RWPE1 (cell line): ENCODE measurements around the gene RTF1.
"Not testable (repeated sequence)": the region's sequence is repeated elsewhere in the genome, so short reads cannot be mapped to it uniquely, and the experiment has no call there.

Experiments
- CTCF ChIA-PET: fragments of 350-600 bp; sonication (Branson Sonifier 250); formaldehyde crosslinking; extraction: SDS; loops from one replicate; lab custom pipeline; 2021; lab: Yijun Ruan, JAX
- POLR2A ChIA-PET: fragments of 400-600 bp; formaldehyde crosslinking; extraction: SDS; loops from one replicate; lab custom pipeline; 2020; ENCODE audit warnings: antibody characterized with exemption; ENCODE audit not compliant: low non-redundant PET; lab: Yijun Ruan, JAX
- DNase-seq: peaks from one replicate; pipeline ENCODE4 v3.0.0; 2012; ENCODE audit warnings: low spot score
- H3K27ac ChIP-seq: fragments of 450-650 bp; 2 replicates; pipeline ENCODE4 v1.5.1; 2017
- TF ChIP-seq, protein P1 (sequence below): fragments of 450-650 bp; conservative IDR thresholded peaks from 2 replicates; pipeline ENCODE4 v1.5.1; 2017; ENCODE audit warnings: low read depth, mild to moderate bottlenecking

RTF1 gene

GRCh38 chr15:41445399-41445798 is 28.5 kb downstream of the RTF1 start:
- no peak for DNase-seq
- H3K27ac ChIP-seq, result no peak overlapping the region
- ChIA-PET POLR2A (no interaction called here), CTCF (interaction anchor here (0.5 to 0.7 kb wide), 3 partner anchors 172 to 838 kb away, joined by 3 to 9 read pairs (median 4); no protein-coding TSS in a partner anchor)
- TF ChIP-seq, protein P1, sequence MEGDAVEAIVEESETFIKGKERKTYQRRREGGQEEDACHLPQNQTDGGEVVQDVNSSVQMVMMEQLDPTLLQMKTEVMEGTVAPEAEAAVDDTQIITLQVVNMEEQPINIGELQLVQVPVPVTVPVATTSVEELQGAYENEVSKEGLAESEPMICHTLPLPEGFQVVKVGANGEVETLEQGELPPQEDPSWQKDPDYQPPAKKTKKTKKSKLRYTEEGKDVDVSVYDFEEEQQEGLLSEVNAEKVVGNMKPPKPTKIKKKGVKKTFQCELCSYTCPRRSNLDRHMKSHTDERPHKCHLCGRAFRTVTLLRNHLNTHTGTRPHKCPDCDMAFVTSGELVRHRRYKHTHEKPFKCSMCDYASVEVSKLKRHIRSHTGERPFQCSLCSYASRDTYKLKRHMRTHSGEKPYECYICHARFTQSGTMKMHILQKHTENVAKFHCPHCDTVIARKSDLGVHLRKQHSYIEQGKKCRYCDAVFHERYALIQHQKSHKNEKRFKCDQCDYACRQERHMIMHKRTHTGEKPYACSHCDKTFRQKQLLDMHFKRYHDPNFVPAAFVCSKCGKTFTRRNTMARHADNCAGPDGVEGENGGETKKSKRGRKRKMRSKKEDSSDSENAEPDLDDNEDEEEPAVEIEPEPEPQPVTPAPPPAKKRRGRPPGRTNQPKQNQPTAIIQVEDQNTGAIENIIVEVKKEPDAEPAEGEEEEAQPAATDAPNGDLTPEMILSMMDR, result no peak

DNA sequence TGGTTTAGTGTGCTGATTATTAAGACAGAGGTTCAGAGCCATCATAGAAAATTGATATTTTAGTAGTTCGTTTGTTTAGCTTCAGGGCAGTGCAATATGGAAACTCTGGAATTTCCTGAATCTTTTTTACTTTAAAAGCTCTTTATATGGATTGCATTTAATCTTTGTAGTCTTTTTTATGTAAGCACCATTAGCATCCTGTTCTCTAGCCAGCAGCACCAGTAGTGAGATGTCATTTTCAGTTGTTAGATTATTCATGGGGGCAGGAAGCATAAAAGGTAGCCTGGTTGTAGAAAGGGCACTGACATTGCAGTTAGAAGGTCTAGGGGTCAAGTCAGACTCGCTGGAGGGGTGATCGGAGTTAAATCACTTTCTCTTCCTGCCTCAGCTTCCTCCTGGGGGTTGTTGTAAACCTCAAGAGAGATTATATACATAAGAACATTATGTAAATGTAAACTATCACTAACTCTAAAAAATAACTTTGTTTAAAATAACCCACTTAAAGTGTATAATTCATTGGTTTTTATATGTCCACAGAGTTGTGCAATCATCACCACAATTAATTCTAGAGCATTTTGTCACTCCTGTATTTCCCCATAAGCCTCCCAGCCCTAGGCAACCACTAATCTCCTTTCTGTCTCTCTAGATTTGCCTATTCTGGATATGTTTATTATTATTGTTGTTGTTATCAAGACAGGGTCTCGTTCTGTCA is 45.3 kb downstream of the RTF1 start:
- DNase-seq, result no peak
- POLR2A ChIA-PET, result no interaction called here
- CTCF ChIA-PET, result interaction anchor here (0.5 kb wide), 1 partner anchor 350 kb away, joined by 3 read pairs; no protein-coding TSS in a partner anchor
- H3K27ac ChIP-seq, result no peak overlapping the region
- TF ChIP-seq, protein P1, result no peak

DNA sequence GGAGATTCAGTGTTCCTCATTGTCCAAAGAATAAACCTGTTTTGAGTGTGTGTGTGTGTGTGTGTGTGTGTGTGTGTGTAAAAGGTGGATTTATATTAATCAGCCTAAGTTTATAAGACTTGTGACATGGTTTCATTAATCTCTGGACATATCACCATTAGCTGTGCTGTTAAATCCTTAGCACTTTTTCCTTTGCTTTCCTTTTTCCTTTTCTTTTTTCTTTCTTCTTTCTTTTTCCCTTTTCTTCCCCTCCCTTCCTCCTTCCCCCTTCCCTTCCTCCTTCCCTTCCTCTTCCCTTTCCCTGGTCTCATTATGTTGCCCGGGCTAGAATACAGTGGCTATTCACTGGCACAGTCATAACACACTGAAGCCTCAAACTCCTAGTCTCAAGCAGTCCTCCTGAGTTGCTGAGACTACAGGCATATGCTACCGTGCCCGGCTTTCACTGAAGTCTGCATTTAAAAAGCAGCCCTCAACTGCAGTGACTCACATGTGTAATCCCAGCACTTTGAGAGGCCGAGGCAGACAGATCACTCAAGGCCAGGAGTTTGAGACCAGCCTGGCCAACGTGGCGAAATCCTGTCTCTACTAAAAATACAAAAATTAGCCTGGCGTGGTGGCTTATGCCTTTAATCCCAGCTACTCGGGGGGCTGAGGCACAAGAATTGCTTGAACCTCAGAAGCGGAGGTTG is 48.1 kb downstream of the RTF1 start:
- CTCF ChIA-PET, result interaction anchor here (0.6 to 1.9 kb wide), 19 partner anchors 10 to 121 kb away, joined by 3 to 18 read pairs (median 5); no protein-coding TSS in a partner anchor
- POLR2A ChIA-PET, result no interaction called here

DNA sequence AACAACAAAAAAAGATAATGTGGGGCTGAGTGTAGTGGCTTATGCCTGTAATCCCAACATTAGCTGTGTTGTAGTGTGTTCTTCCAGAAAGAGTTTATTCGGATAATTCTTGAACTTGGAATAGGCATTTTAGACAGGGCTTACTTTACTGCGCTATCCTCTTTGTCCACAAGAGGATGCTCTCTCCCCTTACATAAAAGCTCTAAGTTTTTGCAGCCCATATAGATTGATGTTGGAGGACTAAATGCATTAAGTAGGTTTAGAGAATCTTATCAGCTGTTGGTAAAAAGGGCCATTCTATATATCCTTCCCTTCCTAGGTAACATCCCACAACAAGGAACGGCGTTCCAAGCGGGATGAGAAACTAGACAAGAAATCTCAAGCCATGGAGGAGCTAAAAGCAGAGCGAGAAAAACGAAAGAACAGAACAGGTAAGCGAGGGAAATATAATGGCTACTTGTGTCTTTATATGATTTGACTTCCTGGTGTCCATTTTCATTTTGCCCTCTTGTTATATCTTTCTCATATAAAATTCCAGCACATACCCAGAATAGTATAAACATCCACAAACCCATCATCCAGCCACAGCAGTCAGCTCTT is 49.0 kb downstream of the RTF1 start:
- DNase-seq, result peak; percentile 64

More for the DNA sequence above, 48.1 kb downstream of the RTF1 start:
- DNase-seq, result no peak
- no peak overlapping the region for H3K27ac ChIP-seq
- TF ChIP-seq, protein P1, result no peak

DNA sequence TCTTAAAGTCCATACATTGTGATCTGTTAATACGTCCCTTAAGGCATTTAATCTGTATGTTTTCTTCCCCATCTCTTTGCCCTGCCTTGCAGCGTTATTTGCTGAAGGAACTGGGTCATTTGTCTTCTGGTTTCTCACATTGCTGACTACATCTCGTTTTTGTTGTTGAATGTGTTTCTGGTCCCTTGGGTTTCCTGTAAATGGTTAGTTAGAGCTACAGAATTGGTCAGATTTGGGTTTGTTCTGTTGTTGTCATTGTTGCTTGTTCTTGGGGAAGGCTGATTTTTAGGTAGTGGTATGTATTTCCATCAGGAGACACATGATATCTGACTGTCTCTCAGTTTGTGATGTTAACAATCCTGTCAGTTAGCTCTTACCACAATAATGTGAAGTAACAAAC is 49.8 kb downstream of the RTF1 start:
- CTCF ChIA-PET, result interaction anchor here (0.8 to 1.9 kb wide), 8 partner anchors 9 to 119 kb away, joined by 3 to 18 read pairs (median 7); no protein-coding TSS in a partner anchor
- no peak for DNase-seq
- TF ChIP-seq, protein P1, result no peak
- no peak overlapping the region for H3K27ac ChIP-seq
- POLR2A ChIA-PET, result no interaction called here

More for the DNA sequence above, 49.0 kb downstream of the RTF1 start:
- POLR2A ChIA-PET, result no interaction called here
- CTCF ChIA-PET, result interaction anchor here (0.6 to 1.9 kb wide), 26 partner anchors 8 to 1343 kb away, joined by 3 to 18 read pairs (median 4); no protein-coding TSS in a partner anchor
- H3K27ac ChIP-seq, result no peak overlapping the region
- TF ChIP-seq, protein P1, result peak; percentile 99

DNA sequence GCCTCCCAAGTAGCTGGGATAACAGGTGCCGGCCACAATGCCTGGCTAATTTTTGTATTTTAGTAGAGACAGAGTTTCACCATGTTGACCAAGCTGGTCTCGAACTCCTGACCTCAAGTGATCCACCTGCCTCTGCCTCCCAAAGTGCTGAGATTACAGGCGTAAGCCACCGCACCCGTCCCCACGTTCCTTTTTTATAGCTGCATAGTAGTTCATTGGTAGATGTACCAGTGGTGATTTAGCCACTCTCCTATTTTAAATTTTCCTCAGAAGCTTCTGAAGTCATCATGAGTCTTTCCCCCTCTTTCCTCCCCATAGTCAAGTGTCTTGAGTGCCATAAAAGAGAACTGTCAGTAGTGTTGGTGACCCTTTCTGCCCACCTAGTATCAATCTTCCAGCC is 52.7 kb downstream of the RTF1 start:
- POLR2A ChIA-PET, H3K27ac ChIP-seq, DNase-seq: not testable (repeated sequence)
- CTCF ChIA-PET, result interaction anchor here (0.6 kb wide), 2 partner anchors 15 to 116 kb away, joined by 3 read pairs; no protein-coding TSS in a partner anchor
